ENCODE results near the gene BBC3.
A peak's percentile ranks its signal among the peaks of the same experiment; 100 is the strongest.
"Not testable (repeated sequence)": the region's sequence is repeated elsewhere in the genome, so short reads cannot be mapped to it uniquely, and the experiment has no call there.

The BBC3 gene

GRCh38 chr19:47257411-47258169 lies 26.6 kb upstream of the BBC3 start:
- no peak for DNase-seq (ENCODE audit: low spot score)

DNA sequence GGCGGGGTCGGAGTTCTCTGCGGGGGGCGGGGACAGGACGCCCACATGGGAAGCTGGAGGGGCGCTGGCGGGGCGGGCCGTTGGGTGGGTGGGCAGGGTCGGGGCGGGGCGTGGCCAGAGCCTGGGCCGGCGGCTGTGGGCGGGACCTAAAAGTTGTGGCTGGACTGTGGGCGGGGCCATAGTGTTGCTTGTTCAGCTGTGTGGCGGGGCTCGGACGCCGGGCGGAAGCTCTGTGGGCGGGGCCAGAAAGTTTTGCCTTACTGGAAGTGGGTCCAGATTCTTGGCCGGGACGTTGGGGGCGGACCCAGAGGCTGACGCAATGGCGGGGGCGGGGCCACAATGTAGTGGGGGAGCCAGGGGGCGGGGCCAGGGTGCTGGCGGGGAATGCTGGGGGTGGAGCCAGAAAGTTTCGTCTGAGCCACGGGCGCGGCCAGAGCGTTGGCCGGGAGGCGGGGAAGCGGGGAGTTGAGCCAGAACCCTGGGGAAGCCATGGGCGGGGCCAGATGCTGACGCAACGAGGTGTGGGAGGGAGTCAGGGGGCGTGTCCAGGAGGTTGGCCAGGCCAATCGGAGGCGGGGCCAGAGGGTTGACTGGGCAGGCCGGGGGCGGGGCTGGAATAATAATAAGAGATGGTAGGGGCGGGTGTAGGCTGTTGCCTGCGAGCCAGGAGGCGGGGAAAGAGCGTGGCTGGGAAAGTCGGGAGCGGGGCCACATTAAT lies 25.9 kb upstream of the BBC3 start:
- DNase-seq (ENCODE audit: low spot score), result peak; percentile 99

GRCh38 chr19:47255879-47256692 lies 25.1 kb upstream of the BBC3 start, which contains the start of gene CCDC9:
CCDC9 (plus strand) TSS chr19:47256525; CDS start chr19:47258401, 1,876 bp downstream.
- peak; percentile 95 for DNase-seq (ENCODE audit: low spot score)

GRCh38 chr19:47253970-47254369 lies 23.0 kb upstream of the BBC3 start:
- no peak for DNase-seq (ENCODE audit: low spot score)

GRCh38 chr19:47253467-47253881 lies 22.5 kb upstream of the BBC3 start:
- no peak for DNase-seq (ENCODE audit: low spot score)

DNA sequence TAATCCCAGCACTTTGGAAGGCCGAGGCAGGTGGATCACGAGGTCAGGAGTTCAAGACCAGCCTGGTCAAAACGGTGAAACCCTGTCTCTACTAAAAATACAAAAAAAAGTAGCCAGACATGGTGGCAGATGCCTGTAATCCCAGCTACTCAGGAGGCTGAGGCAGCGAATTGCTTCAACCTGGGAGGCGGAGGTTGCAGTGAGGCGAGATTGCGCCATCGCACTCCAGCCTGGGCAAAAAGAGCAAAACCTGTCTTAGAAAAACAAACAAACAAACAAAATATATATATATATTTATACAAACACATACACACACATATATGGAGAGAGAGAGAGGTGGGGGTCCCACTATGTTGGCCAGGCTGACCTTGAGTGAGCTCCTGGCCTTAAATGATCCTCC lies 22.0 kb upstream of the BBC3 start:
- not testable (repeated sequence) for DNase-seq (ENCODE audit: low spot score)

DNA sequence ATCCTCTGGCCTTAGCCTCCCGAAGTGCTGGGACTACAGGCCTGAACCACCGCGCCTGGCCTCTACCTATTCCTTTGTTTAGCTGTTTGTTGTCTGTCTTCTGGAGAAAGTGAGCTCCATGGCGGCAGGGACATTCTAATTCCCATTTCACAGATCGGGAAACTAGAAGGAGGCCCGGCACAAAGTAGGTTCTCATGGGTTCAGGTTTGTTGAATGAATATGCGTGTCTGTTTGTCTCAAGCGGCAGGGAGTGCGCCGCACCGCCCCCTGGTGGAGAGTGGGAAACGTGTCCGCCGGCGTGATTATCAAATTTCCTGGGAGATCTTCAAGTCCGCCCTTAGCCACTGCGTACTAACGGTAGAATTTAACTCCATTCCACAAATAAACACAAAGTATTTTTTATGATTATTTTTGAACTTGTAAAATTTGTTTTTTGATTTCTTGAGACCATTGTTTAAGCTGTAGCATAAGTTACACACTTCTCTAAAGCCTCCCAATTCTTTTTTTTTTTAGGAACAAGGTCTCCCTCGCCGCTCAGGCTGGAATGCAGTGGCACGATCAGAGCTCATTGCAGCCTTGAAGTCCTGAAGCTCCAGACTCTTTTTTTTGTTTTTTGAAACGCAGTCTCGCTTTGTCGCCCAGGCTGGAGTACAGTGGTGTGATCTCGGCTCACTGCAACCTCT lies 16.4 kb upstream of the BBC3 start:
- DNase-seq (ENCODE audit: low spot score), result no peak

DNA sequence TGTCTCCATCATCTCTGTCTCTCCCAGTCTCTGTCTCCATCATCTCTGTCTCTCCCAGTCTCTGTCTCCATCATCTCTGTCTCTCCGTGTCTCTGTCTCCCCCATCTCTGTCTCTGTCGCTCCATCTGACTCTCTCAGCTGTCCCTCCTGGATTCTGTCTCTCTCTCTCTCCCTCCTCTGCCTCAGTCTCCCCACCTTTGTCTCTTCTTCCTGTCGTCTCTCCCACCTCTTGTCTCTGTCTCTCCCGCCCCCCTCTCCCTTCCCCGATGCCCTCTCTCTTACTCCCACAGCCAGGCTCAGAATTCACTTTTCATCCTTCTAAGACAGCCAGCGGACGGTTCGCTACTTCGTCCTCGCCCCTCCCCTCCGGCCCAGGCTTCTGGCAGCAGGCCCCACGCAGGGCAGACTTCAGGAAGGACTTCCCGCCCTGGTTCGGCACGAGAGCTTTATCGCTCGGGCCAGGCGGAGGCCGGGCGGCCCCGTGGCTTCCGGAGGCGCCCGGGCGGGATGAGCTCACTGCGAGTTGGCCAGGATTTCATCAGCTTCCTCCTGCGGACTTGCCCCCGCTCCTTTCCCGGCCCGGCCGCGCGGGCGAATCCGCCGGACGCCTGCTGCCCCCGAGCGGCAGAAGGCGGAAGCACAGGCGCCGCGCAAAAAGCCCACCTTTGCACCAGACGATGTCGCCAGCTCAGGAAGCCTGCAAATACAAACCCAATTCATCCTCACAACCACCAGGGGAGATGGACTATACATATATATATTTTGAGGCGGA lies 13.0 kb upstream of the BBC3 start:
- peak; percentile 82 for DNase-seq (ENCODE audit: low spot score)

DNA sequence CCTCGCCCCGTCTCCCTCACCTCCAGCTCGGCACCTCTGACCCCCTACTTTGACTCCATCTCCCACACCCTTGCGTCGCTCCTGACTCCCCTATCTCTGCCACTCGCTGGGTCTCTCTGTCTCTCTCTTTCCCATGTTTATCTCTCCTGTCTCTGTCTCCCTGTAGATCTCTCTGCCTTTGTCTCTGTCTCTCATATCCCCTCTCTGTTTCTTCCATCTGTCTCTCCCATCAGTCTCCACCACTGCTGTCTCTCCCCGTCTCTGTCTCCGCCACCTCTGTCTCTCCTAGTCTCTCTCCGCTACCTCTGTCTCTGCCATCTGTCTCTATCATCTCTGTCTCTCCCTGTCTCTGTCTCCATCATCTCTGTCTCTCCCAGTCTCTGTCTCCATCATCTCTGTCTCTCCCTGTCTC lies 12.4 kb upstream of the BBC3 start:
- DNase-seq (ENCODE audit: low spot score), result no peak

- no peak for DNase-seq (ENCODE audit: low spot score)
These were observed 11.0 kb upstream of the BBC3 start for GRCh38 chr19:47241919-47242577.

- DNase-seq (ENCODE audit: low spot score), result no peak
These were observed 10.3 kb upstream of the BBC3 start for GRCh38 chr19:47240996-47241918.

- no peak for DNase-seq (ENCODE audit: low spot score)
These were observed 9.6 kb upstream of the BBC3 start for GRCh38 chr19:47240556-47240955.

DNA sequence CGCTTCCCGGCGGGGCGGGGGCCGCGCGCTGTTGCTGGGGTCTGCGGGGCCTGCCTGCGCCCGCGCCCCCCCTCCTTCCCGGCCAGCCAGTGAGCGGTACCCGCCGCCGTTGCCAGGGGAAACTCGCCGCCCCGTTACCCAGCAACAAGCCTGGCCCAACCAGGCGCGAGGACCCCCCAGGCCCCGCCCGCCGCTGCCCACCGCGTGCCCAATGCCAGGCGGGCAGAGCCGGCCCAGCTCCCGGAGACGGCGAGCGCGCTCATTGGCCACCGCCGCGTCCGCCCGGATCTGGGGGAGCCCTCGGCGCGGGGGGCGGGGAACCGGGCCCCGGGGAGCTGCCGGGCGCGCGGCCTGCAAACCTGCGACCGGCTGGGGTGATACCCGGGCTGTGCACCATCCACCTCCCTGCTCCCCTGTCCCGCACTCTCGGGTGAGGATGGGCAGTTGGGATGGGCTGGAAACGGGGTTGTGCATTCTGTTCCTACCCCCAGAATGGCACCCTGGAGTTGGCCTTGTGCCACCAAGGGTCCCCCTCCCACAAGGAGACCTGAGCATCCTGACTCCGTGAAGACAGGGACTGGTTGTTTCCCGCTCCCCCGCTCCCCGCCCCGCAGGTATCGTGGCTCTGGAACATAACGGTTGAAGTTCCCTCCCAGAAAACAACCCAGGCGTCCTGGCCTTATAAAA lies 8.8 kb upstream of the BBC3 start:
- peak; percentile 67 for DNase-seq (ENCODE audit: low spot score)

DNA sequence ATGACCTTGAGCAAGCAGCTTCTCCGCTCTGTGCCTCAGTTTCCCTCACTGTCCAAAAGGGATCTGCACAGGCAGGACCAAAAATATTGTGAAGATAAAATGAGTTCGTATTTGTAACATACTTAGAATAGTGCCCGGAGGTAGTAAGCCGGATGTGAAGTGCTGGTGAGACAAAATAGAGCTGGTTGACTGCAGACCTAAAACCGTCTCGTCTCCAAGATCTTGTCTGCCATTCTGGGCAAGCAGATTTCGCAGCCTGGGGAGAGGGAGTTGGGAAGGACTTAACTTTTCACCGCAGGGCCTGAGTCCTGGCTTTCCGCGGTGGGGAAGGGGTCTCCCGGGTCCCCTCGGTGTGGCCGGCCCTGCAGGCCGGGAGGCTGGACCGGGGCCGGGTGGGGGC lies 8.2 kb upstream of the BBC3 start:
- no peak for DNase-seq (ENCODE audit: low spot score)

DNA sequence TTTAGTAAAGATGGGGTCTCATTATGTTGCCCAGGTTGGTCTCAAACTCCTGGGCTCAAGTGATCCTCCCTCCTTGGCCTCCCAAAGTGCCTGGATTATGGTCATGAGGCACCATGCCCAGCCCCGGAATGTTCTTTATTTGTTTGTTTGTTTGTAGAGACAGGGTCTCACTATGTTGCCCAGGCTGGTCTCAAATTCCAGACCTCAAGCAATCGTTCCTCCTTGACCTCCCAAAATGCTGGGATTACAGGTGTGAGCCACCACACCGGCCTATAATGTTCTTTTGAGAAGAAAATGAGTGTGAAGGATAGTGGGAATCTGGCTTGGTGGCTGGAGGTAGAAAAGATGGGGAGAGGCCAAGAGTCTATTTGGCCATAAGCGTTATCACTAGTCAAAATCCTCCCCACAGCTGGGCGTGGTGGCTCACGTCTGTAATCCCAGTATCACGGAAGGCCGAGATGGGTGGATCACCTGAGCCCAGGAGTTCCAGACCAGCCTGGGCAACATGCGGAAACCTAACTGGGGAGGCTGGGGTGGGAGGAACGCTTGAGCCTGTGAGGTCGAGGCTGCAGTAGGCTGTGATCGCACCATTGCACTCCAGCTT lies 5.2 kb upstream of the BBC3 start:
- DNase-seq (ENCODE audit: low spot score), result no peak

- DNase-seq (ENCODE audit: low spot score), result no peak
These were observed 1.6 kb upstream of the BBC3 start for GRCh38 chr19:47232422-47233211.

GRCh38 chr19:47231215-47232054 lies 436 bp upstream of the BBC3 start:
- peak; percentile 74 for DNase-seq (ENCODE audit: low spot score)

Data from globus pallidus (tissue), 1 donor.